ENCODE measurements around the gene R3HDML.
"Not testable (repeated sequence)": the region's sequence is repeated elsewhere in the genome, so short reads cannot be mapped to it uniquely, and the experiment has no call there.

R3HDML gene

DNA sequence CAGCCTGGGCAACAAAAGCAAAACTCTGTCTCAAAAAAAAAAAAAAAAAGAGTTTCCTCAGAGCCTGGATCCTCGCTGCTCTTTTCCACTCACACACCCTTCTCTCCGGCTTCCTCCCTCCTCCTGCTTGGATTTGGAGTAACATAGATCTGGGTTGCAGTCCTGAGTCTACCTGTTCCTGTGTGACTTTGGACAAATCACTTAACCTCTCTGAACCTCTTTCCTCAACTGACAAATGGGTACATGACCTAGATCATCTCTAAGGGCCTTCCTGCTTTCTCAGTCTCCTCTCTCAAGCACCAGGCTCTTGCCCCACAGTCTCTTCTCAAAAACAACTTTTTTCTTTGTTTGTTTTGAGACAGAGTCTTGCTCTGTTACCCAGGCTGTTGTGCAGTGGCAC is 5.6 kb upstream of the R3HDML start:
- no peak for DNase-seq

DNA sequence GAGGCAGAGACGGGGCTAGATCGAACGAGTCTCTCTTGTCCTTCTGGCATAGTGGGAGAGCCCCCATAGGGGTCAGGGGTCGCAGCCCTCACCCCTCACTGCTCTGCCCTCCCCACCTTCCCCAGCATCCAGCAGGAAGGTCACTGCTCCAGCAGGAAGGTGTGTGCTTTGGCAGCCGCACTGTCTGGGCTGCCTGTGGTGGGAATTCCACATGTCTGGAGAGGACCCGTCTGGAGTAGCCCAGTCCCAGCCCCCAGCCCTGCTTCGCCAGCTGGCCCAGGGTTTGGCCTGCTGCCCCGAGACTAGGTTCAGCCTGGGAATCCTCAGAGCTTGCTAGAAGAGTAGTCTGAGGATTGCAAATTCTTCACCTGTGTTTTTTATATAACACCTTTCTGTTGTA is 2.5 kb upstream of the R3HDML start:
- DNase-seq, result no peak

DNA sequence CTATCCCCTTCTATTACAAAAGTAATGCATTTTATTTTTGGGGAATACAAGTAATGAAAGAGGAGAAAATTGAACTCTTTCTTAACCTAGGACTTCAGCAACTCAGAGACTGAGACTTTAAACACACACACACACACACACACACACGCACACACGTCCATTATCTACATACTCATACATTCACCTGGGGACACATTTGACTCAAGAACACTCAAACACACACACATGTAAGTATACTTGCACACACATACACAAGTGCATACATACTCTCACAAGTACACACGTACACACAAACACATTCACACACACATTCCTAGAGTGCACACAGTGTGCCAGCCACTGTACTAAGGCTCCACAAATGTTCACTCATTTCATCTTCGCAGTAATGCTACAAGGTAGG is 2.1 kb upstream of the R3HDML start:
- DNase-seq, result no peak

GRCh38 chr20:44335675-44336074 is 1.2 kb upstream of the R3HDML start:
- no peak for DNase-seq

GRCh38 chr20:44336086-44336485 is 757 bp upstream of the R3HDML start:
- no peak for DNase-seq

DNA sequence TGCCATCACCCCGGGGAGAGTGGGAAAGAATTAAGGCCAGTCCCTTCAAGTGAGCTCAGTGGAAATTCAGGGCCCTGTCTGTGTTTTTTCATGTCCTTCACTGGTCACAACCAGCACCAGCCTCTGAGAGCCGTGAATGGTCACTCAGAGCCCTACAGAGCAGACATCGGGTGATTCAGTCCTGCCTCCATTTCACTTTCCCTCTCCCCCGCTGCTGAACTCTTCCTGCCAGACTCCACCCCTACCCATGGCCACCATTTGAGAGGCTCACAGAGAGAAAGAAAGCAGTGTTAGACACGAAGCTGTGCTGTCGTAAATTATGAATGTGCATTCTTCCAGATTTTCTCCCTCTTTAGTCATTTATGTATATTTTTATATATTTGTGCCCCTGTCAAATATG is 5.4 kb downstream of the R3HDML start:
- no peak for DNase-seq

- DNase-seq, result no peak
Observed at GRCh38 chr20:44343162-44343675, 6.4 kb downstream of the R3HDML start.

GRCh38 chr20:44344723-44345122 is 7.9 kb downstream of the R3HDML start:
- no peak for DNase-seq

DNA sequence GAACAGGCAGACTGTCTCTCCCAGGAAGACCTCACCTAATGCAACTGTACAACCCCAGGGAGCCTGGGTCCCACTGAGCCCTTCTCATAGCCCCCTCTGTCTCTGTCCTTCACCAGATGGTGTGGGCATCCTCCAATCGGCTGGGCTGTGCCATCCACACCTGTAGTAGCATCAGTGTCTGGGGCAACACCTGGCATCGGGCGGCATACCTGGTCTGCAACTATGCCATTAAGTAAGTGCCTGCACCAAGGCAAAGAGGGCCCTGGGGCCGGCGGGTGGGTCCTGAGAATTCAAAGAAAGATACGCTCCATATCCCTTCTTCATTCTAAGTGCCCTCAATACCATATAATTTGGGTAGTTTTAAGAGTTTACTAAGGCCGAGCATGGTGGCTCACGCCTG is 8.3 kb downstream of the R3HDML start:
- DNase-seq, result no peak

GRCh38 chr20:44345941-44346340 is 9.1 kb downstream of the R3HDML start:
- DNase-seq, result not testable (repeated sequence)

GRCh38 chr20:44348168-44348659 is 11.4 kb downstream of the R3HDML start:
- no peak for DNase-seq

GRCh38 chr20:44349349-44349748 is 12.5 kb downstream of the R3HDML start:
- no peak for DNase-seq

GRCh38 chr20:44350567-44350966 is 13.7 kb downstream of the R3HDML start:
- DNase-seq, result no peak

GRCh38 chr20:44354979-44355497 is 18.2 kb downstream of the R3HDML start:
- no peak for DNase-seq

- no peak for DNase-seq
Observed at GRCh38 chr20:44355498-44356352, 18.9 kb downstream of the R3HDML start, which contains the start of gene HNF4A. Gene HNF4A (plus strand): TSS chr20:44355699. CDS start chr20:44355805, 106 bp downstream.

GRCh38 chr20:44356353-44356723 is 19.5 kb downstream of the R3HDML start:
- no peak for DNase-seq

GRCh38 chr20:44357020-44357419 is 20.2 kb downstream of the R3HDML start:
- no peak for DNase-seq

DNA sequence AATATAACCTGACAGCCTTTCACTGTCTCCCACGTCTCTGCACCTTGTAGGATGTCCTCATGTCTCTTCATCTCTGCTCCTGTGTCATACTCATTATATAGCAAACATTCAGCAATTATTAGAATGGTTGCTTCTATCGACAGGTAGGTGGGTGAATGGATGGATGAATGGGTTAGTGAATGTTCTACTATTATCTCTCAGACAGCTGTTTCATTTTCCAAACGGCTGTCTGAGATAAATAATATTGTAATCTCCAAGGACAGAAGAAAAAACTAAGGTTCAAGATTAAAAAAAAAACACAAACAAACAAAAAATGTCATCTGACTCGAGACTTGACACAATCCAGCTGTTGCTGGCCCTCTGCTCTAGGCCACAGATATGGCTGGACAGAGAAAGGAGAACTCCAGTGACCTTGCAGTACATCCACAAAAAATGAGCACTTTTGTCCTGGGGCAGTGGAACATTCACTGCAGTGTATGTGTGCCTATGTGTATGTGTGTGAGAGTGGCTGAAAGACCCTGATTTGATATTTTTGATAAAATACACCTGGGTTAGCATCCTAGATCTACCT is 20.8 kb downstream of the R3HDML start:
- no peak for DNase-seq

DNA sequence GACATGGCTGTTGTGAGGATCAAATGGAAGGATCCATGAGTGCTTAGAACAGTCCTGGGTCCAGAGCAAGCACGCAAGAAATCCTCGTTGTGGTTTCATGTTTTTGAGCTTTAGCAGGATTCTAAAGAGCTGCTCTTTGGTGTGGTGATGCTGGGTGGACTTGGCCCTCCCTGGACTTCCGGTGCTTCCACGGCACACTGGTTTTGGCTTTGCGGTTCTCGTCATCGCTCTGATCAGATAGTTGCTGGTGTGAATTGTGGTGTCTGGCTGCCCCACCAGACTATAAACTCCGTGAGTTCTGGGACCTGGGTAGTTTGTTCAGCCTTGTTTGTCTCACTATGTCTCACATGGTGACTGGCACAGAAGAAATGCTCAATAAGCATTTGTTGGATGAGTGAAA is 21.9 kb downstream of the R3HDML start:
- no peak for DNase-seq

DNA sequence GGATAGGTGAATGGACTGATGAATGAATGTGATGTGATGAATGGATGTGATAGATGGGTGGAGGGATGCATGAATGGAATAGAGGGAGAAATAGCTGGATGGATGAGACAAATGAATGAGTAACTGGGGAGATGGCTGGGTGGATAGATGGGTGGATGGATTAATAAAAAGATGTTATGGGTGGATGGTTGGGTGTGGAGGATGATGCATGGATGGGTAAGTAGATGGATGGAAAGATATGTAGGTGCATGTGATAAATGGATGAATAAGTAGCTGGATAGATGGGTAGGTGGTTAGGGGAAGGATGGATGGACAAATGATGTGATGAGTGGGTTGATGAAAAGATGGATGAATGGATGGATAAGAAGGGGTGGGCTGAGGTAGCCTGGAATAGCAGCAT is 23.4 kb downstream of the R3HDML start:
- no peak for DNase-seq

DNA sequence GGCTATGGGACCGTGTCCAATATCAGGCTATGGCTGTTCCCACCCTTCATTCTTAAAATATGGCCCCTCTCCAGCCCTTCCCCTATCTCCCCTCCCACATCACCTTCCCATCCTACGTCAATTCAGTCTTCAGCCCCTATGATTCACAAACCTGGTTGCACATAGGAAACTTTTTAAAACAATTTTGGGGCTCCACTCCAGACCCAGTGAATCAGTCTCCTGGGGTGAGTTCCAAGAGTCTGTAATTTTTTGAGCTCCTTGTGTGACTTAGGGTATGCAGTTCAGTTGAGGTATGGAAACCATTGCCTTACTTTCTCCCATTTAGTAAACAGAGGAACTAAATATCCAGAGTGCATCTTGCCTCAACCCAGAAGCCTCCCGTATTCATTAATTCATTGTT is 24.2 kb downstream of the R3HDML start:
- DNase-seq, result no peak

- DNase-seq, result no peak
Observed at GRCh38 chr20:44362466-44362940, 25.7 kb downstream of the R3HDML start.

- no peak for DNase-seq
Observed at GRCh38 chr20:44364068-44364467, 27.2 kb downstream of the R3HDML start.

- DNase-seq, result no peak
Observed at GRCh38 chr20:44364780-44365179, 27.9 kb downstream of the R3HDML start.

Measured in midbrain (tissue), 1 donor.